Measurements from ENCODE around the gene STARD13. TPM values are rescaled to one million over a fixed set of nuclear protein-coding genes. Genes with fewer than 3 reads are reported as not detected.

STARD13 gene
- total RNA-seq, 1 donor from 2014 or later: 35.0 TPM

DNA sequence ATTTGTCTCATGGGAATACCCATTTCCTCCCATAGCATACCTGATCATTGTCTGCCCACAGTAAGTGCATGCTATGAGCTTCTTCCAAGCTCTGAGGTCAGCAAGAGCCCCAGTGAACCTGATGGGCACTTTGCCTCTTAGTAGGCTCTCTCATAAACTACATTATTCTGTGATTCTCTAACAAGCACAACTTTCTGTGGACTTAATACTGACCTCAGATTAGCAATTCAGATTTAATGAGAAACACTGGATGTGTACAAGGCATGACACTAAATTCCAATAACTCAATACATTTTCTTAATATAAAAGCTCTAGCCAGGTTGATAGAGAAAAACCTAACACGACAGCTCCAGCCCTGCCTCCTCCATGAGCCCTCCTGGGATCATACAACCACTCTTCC, 23.3 kb upstream of the STARD13 start:
- DNase-seq (ENCODE audit: low read depth, low spot score): no peak

DNA sequence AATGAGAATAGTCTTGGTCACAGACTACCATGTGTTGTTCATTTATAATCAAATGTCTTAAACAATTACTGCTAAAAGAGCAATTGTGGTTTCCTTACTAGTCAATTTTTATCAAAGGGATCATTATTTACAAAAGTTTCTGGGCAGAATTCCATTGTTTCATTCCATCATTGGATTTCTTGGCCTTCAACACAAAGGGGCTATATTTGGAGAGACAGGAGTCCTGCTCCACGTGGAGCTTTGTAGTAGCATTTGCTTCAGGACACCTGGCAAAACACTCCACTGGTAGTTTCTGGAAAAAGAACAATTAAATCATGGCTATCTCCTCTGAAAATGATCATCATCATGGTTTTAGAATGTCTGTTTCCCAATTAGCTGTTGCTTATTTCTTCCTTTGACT, 22.3 kb upstream of the STARD13 start:
- no peak for DNase-seq (ENCODE audit: low read depth, low spot score)

DNA sequence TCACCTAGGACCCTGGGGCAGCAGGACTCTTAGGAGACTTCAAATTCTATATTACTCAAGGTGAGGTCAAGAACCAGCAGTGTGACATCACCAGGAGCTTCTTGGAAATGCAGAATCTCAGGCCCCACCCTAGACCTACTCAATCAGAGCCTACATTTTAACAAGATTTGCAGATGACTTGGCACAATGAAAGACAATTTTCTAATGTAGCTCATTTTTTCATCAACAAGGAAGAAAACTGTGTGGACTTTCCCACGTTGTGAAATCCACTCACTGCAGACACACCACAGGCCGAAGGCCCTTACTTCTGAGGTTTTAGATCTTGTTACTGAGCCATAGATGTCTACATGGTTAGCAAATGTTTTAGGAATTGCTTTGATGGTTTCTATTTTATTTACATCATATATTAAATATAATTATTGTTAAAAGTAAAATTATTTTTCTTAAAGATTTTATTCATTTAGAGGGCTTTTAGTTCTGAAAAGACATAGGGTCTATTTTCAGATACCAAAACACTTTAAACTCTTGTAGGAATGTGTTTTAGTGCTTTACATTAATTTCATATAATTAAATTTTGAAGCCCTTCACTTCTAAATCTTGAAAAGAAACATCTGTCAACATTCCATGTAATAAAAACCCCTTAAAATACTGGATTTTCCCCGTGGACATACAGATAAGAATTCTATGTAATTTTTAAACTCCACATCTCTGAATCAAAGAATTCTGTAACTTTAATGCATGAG, 18.5 kb upstream of the STARD13 start:
- no peak for DNase-seq (ENCODE audit: low read depth, low spot score)

DNA sequence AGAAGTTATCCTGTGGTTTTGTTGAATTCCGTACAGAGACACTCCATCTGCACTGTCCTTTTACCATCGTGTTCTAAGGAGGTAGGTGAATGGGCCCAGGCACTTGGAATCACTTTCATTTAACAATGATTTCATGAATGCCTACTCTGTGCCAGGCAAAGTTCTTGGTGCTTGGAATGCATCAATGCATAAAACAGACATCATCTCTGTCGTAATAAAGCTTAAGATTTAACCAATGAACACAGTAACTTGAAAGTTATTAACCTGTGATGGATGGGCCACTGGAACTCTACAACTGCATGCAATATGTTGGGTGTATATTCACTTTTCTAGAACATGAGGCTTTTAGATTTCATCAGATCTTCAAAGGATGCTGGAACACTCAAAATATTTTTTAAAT, 14.1 kb upstream of the STARD13 start:
- DNase-seq (ENCODE audit: low read depth, low spot score): no peak

DNA sequence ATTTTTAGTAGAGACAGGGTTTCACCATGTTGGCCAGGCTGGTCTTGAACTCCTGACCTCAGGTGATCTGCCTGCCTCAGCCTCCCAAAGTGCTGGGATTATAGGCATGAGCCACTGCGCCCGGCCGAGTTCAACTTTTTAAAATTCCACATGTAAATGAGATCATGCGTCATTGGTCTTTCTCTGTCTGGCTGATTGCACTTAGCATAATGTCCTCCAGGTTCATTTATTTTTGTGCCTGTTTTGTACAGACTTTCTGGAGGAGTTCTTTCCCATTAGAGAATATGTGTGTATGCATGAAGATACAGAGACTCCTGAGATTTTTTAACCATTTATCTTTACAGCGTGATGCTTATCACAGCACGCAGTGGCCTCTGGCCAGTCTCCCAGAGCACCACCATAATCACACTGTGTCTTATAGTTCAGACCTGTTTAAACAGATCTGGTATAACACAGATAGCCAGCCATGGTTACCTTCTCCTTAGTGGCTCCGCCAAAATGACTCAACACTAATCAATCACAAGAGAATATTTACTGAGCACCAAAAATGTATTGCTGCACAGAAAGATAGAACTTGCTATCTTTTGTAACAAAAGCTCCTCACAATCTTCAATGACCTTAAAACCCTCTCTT, 11.4 kb upstream of the STARD13 start:
- no peak for DNase-seq (ENCODE audit: low read depth, low spot score)

DNA sequence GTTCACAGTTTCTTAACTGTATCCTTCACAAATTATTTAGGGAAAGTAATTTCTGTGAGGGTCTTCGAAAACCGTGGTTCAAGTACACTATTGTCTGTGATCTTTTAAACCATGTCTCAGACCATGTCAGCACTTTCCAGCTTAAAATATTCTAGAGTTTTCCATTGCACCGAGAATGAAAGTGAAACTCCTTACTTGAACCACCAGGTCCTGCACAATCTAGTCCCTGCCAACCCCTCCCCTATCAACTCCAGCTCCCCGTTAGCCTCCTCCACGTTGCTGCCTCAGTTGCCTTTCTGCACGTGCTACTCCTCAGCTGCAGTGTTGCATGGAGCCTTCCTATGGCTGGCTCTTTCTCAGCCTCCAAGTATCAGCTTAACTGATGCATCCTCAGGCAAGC, 7.2 kb upstream of the STARD13 start:
- DNase-seq (ENCODE audit: low read depth, low spot score): no peak

DNA sequence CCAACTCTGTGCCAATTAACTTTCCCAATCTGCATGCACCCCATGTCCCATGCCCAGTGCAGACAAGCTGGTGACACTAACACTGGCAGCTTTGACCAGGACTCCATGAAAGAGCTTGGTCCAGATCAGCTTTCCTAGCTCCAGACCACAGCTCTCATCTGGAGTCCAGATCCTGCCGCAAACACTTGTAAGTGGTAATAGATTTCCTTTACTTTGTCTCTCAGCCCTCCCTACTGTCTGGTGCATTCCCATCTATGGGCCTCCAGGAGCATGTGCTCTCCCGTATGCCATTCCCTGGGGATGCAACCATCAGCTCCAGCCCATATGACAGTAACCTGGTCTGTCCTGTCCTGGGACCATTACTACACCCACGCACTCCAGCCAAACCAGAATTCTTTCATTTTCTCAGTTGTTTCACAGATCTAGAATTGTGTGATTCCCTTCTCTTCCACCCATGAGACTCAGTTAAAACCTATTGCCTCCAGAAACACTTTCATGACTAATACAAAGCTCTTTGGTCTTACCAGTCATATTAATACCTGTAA, 4.9 kb upstream of the STARD13 start:
- no peak for DNase-seq (ENCODE audit: low read depth, low spot score)

DNA sequence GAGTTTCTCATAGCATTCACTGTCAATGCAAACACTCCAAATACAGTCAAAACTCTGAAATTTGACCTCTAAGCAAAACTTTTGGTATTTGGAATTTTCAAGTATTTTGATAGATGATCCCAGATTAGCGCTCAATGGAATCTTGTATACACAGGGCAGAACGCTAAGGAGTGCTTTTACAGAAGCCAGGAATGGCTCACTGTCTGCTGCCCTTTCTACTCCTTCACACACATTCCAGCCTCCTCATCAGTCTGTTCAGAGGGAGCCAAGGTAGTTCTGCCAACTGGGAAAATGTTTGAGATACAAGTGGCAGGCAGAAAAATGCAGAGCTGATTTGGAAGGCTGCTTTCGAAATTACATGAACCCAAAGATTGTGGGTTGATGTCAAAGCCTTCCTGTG, 4.4 kb upstream of the STARD13 start:
- DNase-seq (ENCODE audit: low read depth, low spot score): no peak

DNA sequence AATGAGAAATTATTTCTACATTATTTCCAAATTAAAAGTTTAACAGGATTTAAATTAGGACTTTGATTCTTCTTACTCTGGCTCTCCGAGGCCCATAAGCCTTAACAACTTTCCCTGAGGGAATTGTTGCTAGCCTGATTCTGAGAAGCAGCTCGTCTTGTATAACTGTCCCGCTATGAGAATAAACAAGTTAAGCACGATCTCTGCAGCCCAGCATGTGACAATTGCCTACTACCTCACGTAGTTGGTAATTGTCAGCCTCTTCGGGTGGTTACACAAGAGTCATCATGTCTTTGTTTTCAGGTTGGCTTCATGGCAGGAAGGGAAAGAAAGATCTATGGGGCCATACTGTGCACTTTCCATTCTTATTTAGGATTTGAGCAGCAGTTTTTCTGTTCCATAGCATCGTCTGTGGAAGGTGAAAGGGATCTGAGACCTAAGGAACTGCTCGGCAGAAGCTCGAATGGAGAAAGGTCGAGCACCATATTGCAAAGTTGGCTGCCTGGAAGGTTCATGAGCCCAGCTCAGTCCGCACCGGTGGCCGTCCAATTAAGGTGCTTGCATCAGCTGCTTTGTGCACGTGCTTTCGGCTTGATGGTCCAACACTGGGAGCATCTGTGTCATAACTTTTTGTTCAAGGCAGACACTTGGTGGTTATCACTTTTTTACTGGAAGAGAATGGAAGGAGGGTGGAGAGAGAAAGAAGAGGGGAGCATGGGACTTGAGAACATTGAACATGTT, 1.8 kb upstream of the STARD13 start:
- no peak for DNase-seq (ENCODE audit: low read depth, low spot score)

DNA sequence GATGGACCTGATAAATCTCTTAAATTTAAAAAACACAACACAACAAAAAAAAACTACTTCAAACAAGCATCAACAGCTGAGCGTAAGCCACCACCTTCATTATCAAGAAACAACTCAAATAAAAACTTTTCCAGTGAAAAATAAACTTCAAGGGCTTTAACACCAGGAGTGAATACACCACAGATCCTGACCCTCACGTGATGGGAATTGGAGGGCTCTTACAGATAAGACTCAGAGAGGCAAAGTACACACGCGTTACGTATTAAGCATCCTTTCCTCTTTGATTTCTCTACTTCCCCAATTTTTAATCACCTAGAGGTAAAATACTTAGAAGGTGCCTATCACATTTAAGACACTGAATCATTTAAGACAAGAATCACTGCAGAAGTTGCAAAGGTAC, 573 bp upstream of the STARD13 start:
- no peak for DNase-seq (ENCODE audit: low read depth, low spot score)

DNA sequence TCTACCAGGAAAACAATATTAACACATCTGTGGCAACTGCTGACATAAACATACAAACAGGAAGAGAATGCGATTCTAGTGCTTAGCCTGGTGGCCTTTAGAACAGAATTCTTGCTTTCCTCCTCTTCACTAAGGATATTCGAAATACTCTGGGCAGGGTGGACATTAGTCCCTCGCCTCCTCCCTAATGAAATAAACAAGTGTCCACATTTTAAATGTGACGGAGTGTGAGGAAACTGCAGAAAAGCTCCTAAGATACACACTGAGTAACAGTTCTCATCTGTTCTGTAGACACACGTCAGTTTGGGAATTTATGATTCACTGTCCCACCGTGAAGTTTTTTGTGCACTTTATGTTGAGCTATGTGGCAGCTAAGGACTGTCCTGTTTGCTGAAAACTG, 639 bp downstream of the STARD13 start:
- no peak for DNase-seq (ENCODE audit: low read depth, low spot score)

DNA sequence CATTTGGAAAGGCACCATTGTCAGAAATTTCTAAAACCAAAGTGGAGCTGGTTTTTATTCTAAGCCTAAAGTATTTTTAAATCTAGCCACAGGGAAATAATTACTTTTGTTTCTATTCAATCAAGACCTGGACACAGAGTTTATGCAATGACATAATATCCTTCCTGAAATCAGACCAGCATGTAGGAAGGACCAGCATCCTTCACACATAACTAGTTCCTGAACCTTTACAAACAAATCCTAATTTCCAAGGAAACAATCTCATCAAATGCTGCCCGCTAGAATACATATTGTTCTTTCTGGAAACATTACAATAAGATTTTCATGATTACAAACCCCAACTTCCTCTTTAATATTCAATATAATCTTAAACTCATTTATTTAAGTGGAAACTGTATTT, 1.5 kb downstream of the STARD13 start:
- peak; percentile 90 for DNase-seq (ENCODE audit: low read depth, low spot score)

DNA sequence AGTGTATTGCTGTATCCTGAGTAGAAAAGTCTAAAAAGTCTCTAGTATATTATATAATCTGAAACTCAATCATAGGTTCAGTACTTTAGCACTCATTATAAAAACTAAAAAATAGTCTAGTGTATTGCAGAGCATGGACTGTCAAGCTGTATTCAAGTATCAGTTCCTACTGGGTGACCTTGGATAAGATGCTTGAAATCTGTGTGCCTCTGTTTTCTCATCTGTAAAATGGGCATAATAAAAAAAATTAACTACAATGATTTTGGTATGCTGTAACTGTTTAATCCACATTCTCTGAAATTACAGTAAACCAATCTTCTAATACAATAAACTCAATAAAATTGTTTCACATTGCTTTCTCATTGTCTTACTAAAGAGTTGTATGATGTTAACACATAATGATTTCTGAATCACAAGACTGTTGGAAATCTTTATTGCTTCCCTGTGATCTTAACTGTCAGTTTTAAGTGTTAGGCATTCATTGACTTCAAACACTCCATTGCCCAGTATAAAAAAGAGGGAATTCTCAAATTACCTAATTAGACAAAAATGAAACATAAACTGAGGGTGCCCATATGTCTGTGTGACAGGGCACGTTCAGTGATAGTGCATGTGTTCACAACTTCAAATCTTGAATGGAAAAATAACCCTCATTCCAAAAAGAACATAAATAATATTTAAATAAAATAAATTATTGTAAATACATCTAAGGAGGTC, 2.2 kb downstream of the STARD13 start:
- DNase-seq (ENCODE audit: low read depth, low spot score): no peak

DNA sequence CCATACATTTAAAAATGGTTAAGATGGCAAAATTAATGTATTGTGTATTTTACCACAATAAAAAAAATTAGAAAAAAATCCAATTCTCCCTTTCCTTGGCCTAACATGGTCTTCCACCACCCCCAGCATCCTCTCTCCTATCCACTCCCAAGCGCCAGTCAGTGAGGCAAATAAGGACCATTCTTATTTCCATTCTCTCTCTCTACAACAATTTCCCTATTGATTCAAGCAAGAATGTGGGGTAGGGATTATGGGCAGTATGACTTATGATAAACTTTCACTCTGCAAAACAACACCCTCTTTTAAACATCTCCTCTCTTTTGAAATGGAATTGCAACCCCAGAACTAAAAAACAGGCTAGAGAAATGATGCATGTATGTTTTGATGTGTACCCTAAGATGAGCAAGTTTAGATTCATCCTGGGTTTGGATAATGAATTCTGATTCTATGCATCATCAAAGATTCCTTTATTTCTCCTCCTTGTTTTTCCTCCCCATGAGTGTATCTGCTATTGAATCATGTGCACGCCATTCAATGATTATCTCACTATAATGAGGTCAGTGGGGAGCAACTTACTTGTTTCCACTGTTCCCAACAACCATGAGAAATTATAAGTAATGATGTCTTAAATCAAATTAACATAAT, 3.5 kb downstream of the STARD13 start:
- DNase-seq (ENCODE audit: low read depth, low spot score): no peak

DNA sequence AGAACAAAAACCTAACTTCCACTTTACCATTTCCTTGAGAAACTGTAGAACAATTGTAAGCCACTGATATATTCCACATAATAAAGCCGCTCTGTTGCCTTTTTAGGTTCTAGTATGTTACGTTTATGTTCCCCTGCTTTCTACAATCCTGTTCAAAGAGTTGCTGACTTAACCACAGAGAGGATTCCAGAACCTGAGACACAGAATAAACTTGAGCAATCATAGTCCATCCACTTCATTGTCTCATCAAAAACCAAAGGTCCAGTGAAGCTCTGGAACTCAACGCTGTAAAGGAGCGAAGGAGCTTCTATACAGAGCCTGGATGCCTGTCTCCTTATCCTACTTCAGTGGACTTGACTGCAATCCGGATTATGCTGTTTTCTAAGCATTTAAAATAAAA, 4.6 kb downstream of the STARD13 start:
- no peak for DNase-seq (ENCODE audit: low read depth, low spot score)

DNA sequence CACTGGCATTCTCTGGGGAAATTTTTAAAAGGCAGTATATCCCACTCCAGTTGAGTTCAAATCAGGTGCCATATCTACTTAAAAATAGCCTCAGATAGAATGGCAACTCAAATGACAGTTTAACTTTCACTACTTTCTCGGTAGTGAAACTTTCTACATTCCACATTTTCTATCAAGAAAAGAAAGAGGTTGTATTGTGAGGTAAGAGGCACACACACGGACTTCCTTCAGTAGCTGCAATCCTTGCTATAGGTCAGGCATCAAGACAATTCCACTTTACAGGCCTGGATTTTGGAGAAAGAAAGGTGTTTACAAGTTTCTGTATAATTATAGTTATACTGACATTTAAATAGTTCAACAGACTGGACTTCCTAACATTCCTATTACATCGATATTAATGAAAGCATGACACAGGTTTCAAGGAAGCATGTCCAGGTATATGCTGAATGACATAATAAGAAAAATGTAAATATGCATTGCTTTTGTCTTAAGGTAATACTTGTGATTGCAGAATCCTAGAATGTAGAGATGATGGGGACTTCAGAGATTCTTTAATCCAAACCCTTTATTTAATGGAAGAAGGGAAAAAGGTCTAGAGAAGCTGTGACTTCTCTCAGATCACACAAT, 5.2 kb downstream of the STARD13 start:
- no peak for DNase-seq (ENCODE audit: low read depth, low spot score)

DNA sequence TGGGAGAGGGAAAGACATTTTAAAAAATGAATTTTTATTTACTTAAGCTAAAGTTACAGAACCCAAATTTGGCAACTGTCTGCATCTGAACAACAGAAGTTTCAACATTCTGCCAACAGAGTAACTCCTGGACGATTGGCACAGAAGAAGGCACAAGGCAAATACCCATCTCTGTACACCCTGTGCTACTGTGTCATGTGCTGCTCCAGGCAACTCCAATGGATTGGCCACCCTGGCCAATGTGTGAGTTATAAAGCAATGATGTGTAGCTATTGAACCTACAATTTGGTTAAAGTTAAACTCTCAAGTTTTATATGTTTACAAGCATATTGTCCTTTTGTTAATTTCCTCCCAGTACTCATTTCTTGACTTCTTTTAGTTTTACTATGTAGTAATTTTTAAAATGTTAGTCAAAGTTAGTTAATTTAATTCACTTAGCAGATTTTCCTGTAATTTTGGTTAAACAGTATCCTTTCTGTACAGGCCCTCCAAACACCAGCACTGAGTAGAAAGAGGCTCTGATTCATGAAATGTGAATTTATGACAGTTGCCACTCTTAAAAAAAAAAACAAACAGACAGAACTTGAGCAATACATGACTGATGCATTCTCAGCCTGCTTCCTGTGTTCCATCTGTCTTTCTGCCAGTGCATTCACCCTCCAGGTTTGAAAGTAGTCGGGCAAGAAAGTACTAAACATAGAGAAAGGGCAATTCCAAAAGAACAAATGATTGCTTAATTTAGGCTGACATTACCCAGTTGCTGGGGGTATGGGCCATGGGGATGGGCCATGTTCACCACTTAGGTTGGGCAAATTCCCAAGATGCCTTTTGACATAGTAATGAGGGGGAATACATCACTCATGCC, 5.9 kb downstream of the STARD13 start:
- DNase-seq (ENCODE audit: low read depth, low spot score): no peak

DNA sequence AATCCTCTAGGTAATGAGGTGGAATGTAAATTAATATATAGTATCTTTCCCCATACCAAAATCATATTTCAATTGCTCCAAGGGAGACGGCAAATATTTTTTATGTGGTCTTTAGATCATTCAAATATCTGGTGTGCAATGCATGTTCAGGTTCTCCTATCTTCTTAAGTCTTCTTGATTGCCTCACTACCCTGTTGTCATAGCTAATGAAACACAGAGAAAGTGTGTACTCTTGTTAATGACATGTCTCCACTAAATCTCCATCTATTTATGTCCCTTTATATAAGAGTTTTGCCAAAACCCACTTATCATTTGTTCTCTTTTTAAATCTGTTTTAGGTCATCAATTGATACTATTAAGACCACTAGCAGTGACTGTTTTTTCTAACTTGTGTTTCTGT, 6.6 kb downstream of the STARD13 start:
- no peak for DNase-seq (ENCODE audit: low read depth, low spot score)

DNA sequence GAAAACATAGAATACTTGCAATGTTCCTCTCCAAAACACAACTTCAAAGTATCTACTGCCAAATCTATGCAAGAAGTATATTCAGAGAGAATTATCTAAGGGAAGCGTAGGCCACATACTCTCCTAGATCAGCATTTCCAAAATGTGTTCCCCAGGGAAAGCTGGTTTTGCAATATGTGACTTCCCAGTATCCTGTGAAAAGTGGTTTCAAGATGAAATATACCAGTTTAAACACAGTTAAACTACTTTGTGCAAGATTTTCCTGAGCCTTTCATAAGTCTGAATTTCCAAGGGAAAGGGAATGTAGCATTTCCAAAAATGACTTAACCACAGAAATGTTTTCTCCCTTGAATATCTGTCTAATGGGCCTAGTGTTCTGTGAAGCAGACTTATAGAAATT, 7.6 kb downstream of the STARD13 start:
- no peak for DNase-seq (ENCODE audit: low read depth, low spot score)
